NCI-H460 (cell line): ENCODE data around the gene CAMKK1. TPM values are rescaled to one million over a fixed set of nuclear protein-coding genes. Genes with fewer than 3 reads are reported as not detected.

Experiments
- DNase-seq: peaks from one replicate; pipeline ENCODE4 v3.0.0-alpha.2; 2016; ENCODE audit warnings: low read depth; ENCODE audit errors: extremely low read depth
- total RNA-seq: library from RNA; depleted of rRNA; stranded (reverse); fragments of >200 nt; shearing (Covaris generic); gene quantifications from 2 replicates; pipeline ENCODE4 v1.2.3, GENCODE V29; 2014; rRNA removed

The CAMKK1 gene
- total RNA-seq, 1 experiment from 2014 or later, result 12.8 TPM

GRCh38 chr17:3815925-3816324 lies 76.9 kb downstream of the CAMKK1 start:
- DNase-seq, result no peak

- DNase-seq, result no peak
Measured at GRCh38 chr17:3815122-3815521, 77.7 kb downstream of the CAMKK1 start.

- DNase-seq, result no peak
Measured at GRCh38 chr17:3814361-3814760, 78.5 kb downstream of the CAMKK1 start.

GRCh38 chr17:3813171-3813570 lies 79.7 kb downstream of the CAMKK1 start:
- DNase-seq, result no peak

- DNase-seq, result peak; percentile 57
Measured at GRCh38 chr17:3812771-3813170, 80.1 kb downstream of the CAMKK1 start.

- no peak for DNase-seq
Measured at GRCh38 chr17:3812284-3812683, 80.6 kb downstream of the CAMKK1 start.

Other genes starting within 250 kb of the CAMKK1 start
- gene TAX1BP3, start 224.5 kb downstream of the CAMKK1 start, total RNA-seq, result 52.0 and 64.6 TPM in 2 replicates
- gene EMC6, start 224.2 kb downstream of the CAMKK1 start, total RNA-seq, result 53.1 and 61.6 TPM in 2 replicates
- 28.7 and 28.9 TPM in 2 replicates for gene P2RX5, start 196.9 kb downstream of the CAMKK1 start, total RNA-seq
- gene HASPIN, start 169.2 kb downstream of the CAMKK1 start, total RNA-seq, result 13.2 and 13.9 TPM in 2 replicates
- gene ITGAE, start 91.9 kb downstream of the CAMKK1 start, total RNA-seq, result 57.3 and 63.4 TPM in 2 replicates
- 22.9 and 34.0 TPM in 2 replicates for gene NCBP3, start 46.8 kb downstream of the CAMKK1 start, total RNA-seq
- not detected in 2 replicates for gene P2RX1, start 23.4 kb upstream of the CAMKK1 start, total RNA-seq
- gene ATP2A3, start 71.4 kb upstream of the CAMKK1 start, total RNA-seq, result 3.5 and 3.6 TPM in 2 replicates
- 16.9 and 18.0 TPM in 2 replicates for gene ZZEF1, start 250.0 kb upstream of the CAMKK1 start, total RNA-seq